Adrenal gland (tissue), 12 donors: ENCODE measurements around the gene PRPS2. TPM values are rescaled to one million over a fixed set of nuclear protein-coding genes. Genes with fewer than 3 reads are reported as not detected.

Experiments used
- DNase-seq, 7 donors: peaks; one replicate each; pipeline ENCODE4 v3.0.0-alpha.2; 2019 to 2020
- H3K27ac ChIP-seq, 5 donors: fragments of 200-600 bp; sonication (generic) in 4 of 5; 1 replicate in 3 of 5; 2 replicates in 2 of 5; pipeline versions ENCODE4 v1.5.1 to v1.8.0; 2016 to 2020; ENCODE audit warnings: mild to moderate bottlenecking in 1 of 5
- H3K27me3 ChIP-seq: fragments of 200-600 bp; 2 replicates; pipeline ENCODE4 v1.8.0; 2021
- H3K36me3 ChIP-seq, 2 donors: fragments of 200-600 bp; replicated peaks in 1 of 2; 1 replicate in 1 of 2; 2 replicates in 1 of 2; pipeline versions ENCODE4 v1.5.1 to v1.8.0; 2018 to 2022
- H3K4me1 ChIP-seq, 2 donors: fragments of 200-600 bp; replicated peaks in 1 of 2; 1 replicate in 1 of 2; 2 replicates in 1 of 2; pipeline versions ENCODE4 v1.5.1 to v1.8.0; 2018 to 2021
- H3K4me3 ChIP-seq, 4 donors: fragments of 200-600 bp; sonication (generic) in 3 of 4; one replicate each; pipeline ENCODE4 v1.5.1; 2016 to 2018
- H3K9me3 ChIP-seq, 3 donors: fragments of 200-600 bp; sonication (generic) in 1 of 3; replicated peaks in 1 of 3; 1 replicate in 2 of 3; 2 replicates in 1 of 3; pipeline versions ENCODE4 v1.5.1 to v1.8.0; 2016 to 2021
- POLR2A ChIP-seq, 2 donors: fragments of 450-650 bp; IDR thresholded peaks; one replicate each; pipeline ENCODE4 v1.6.1; 2017; ENCODE audit warnings: antibody characterized with exemption in 2 of 2, mild to moderate bottlenecking in 2 of 2, moderate library complexity in 1 of 2
- WGBS, 4 donors: extraction: QIAGEN DNeasy Blood & Tissue Kit in 2 of 4; methylation state at CpG; one replicate each; pipeline versions ENCODE4 v1.1.5 to v1.1.7; 2013 to 2017; 5-methylcytosine and 5-hydroxymethylcytosine counted together
- intact Hi-C, 2 donors: fragments of 100-400 bp; cut with DNase I; formaldehyde crosslinking; loops; one replicate each; pipeline versions ENCODE4 v1.14.1 to v1.15.0; 2022 to 2023
- polyA plus RNA-seq, 3 donors: library from polyadenylated mRNA; stranded (reverse); fragments of 200-250 nt in 2 of 3; fragments of 350-450 nt in 1 of 3; fragmentation: Illumina TruSeq in 1 of 3; extraction: RNeasy Lipid Tissue Mini Kit (QIAGEN cat#74804) in 1 of 3; gene quantifications; one replicate each; pipeline ENCODE4 v1.2.3, GENCODE V29; 2013 to 2014
- total RNA-seq, 9 donors: library from RNA; depleted of rRNA in 4 of 9; stranded (reverse); fragments of >200 nt in 4 of 9; fragments of 120-200 nt in 1 of 9; fragmentation: NEBNext Ultra II Directional in 1 of 9; extraction: Animal tissue kit (Norgen Biotek cat#: 25700) in 1 of 9; gene quantifications; one replicate each; pipeline versions ENCODE4 v1.1.0 to v1.2.4, GENCODE V29; 2013 to 2023
- TF ChIP-seq, protein P1 (sequence below), 6 experiments: fragments of 450-650 bp in 4 of 6; fragments of 200-600 bp in 2 of 6; sonication (generic) in 1 of 6; IDR thresholded peaks; 1 replicate in 5 of 6; 2 replicates in 1 of 6; pipeline versions ENCODE4 v1.5.1 to v1.8.0; 2016 to 2021; ENCODE audit warnings: antibody characterized with exemption in 6 of 6, mild to moderate bottlenecking in 2 of 6, moderate library complexity in 1 of 6
- donor health status: healthy with polysubstance abuse.
- donor health status: Bipolar disorder and iron deficiency.
- donor health status: DM: yes; HTN: yes; CAD: no.
- donor health status: DM: no; HTN: no; CAD: no.
- donor health status: DM: no; HTN: no; CAD: no.
- donor health status: DM: yes; HTN: yes; CAD: no.

The PRPS2 gene
- total and polyA plus RNA-seq, 12 donors, result 4.8 to 317 (median 78.1) TPM

- intact Hi-C loops, result no loop called here
These were observed 23.2 kb downstream of the PRPS2 start for GRCh38 chrX:12814420-12814819.

DNA sequence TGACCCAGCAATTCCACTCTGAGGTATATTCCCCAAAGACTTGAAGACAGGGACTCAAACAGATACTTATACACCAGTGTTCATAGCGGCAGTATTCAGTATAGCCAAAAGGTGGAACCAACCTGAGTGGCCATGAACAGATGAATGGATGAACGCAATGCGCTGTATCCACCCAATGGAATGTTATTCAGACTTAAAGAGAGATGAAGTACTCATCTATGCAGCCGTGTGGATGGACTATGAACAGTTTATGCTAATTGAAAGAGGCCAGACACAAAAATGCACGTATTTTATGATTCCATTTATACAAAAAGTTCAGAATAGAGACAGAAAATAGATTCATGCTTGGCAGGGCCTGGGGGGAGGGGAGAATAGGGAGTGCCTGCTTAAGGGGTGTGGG, 26.3 kb downstream of the PRPS2 start:
- H3K27me3 ChIP-seq, result peaks cover 4% of the 10 kb centered on the region
- H3K4me1 ChIP-seq, result no peaks in the 10 kb centered on the region
- H3K36me3 ChIP-seq, result peaks cover 0 to 4% of the 10 kb centered on the region in 2 donors
- TF ChIP-seq, protein P1, sequence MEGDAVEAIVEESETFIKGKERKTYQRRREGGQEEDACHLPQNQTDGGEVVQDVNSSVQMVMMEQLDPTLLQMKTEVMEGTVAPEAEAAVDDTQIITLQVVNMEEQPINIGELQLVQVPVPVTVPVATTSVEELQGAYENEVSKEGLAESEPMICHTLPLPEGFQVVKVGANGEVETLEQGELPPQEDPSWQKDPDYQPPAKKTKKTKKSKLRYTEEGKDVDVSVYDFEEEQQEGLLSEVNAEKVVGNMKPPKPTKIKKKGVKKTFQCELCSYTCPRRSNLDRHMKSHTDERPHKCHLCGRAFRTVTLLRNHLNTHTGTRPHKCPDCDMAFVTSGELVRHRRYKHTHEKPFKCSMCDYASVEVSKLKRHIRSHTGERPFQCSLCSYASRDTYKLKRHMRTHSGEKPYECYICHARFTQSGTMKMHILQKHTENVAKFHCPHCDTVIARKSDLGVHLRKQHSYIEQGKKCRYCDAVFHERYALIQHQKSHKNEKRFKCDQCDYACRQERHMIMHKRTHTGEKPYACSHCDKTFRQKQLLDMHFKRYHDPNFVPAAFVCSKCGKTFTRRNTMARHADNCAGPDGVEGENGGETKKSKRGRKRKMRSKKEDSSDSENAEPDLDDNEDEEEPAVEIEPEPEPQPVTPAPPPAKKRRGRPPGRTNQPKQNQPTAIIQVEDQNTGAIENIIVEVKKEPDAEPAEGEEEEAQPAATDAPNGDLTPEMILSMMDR (IDR thresholded peaks at IDR 0.05), result no peak
- H3K9me3 ChIP-seq, result no peaks in the 10 kb centered on the region
- H3K27ac ChIP-seq, result no peak overlapping the region
- no peak overlapping the region for H3K4me3 ChIP-seq
- WGBS, 4 donors, result 59 to 88% (median 72%) methylated on average over 5 of the region's 5 CpGs
- DNase-seq, result no peak
- intact Hi-C loops, result no loop called here

More at GRCh38 chrX:12814420-12814819, 23.2 kb downstream of the PRPS2 start:
- peak in 6 of 7 donors; percentile 23 to 60 (median 36) for DNase-seq
- 8 to 11% (median 10%) methylated on average over 4 of the region's 4 CpGs for WGBS, 4 donors
- TF ChIP-seq, protein P1 (IDR thresholded peaks at IDR 0.05), result peak; percentile 25 to 57 (median 44)
- no peak for TF ChIP-seq POLR2A (IDR thresholded peaks at IDR 0.05)
- Histone ChIP-seq H3K9me3 (no peaks in the 10 kb centered on the region), H3K4me3 (no peak overlapping the region), H3K27me3 (peaks cover 4% of the 10 kb centered on the region), H3K36me3 (no peaks in the 10 kb centered on the region), H3K27ac (no peak overlapping the region), H3K4me1 (no peaks in the 10 kb centered on the region)

GRCh38 chrX:12819222-12819621, 28.0 kb downstream of the PRPS2 start:
- 83 to 90% (median 89%) methylated on average over 9 of the region's 9 CpGs for WGBS, 4 donors
- intact Hi-C loops, result no loop called here

GRCh38 chrX:12820737-12821136, 29.5 kb downstream of the PRPS2 start:
- peaks cover 0 to 4% of the 10 kb centered on the region in 2 donors for H3K36me3 ChIP-seq
- no peaks in the 10 kb centered on the region for H3K9me3 ChIP-seq
- H3K27ac ChIP-seq, result no peak overlapping the region
- WGBS, 4 donors, result 78 to 84% (median 81%) methylated on average over 7 of the region's 7 CpGs
- no peaks in the 10 kb centered on the region for H3K4me1 ChIP-seq
- peaks cover 4% of the 10 kb centered on the region for H3K27me3 ChIP-seq
- DNase-seq, result no peak
- TF ChIP-seq POLR2A (IDR thresholded peaks at IDR 0.05), result no peak
- TF ChIP-seq, protein P1 (IDR thresholded peaks at IDR 0.05), result no peak
- intact Hi-C loops, result loop anchor here in 1 of 2 donors (10.0 kb wide), 1 partner anchor 74 kb away; no protein-coding TSS in a partner anchor
- no peak overlapping the region for H3K4me3 ChIP-seq

More at GRCh38 chrX:12819222-12819621, 28.0 kb downstream of the PRPS2 start:
- Histone ChIP-seq H3K36me3 (peaks cover 0 to 4% of the 10 kb centered on the region in 2 donors), H3K9me3 (no peaks in the 10 kb centered on the region), H3K4me3 (no peak overlapping the region), H3K4me1 (no peaks in the 10 kb centered on the region), H3K27me3 (peaks cover 4% of the 10 kb centered on the region), H3K27ac (no peak overlapping the region)
- no peak for DNase-seq
- TF ChIP-seq, protein P1 (IDR thresholded peaks at IDR 0.05), result no peak
- no peak for TF ChIP-seq POLR2A (IDR thresholded peaks at IDR 0.05)
